H1 (cell line): Measurements from ENCODE around the gene LTA. TPM values are rescaled to one million over a fixed set of nuclear protein-coding genes. Genes with fewer than 3 reads are reported as not detected.

Experiments used
- CEBPB ChIP-seq: IDR thresholded peaks from 2 replicates; pipeline ENCODE4 v1.6.1; 2012; ENCODE audit warnings: low read depth, low read length
- CHD1 ChIP-seq: IDR thresholded peaks from 2 replicates; pipeline ENCODE4 v1.6.1; 2012; ENCODE audit warnings: low read depth, low read length, improper control_type of control experiment
- CHD7 ChIP-seq: fragments of 300-600 bp; sonication (generic); IDR thresholded peaks from 2 replicates; pipeline ENCODE4 v1.7.1; 2012; ENCODE audit warnings: low read length, moderate library complexity, mild to moderate bottlenecking, inconsistent platforms; ENCODE audit not compliant: insufficient replicate concordance
- GABPA ChIP-seq: IDR thresholded peaks from 2 replicates; pipeline ENCODE4 v1.6.1; 2011; ENCODE audit warnings: mild to moderate bottlenecking, low read length, moderate library complexity, borderline replicate concordance; ENCODE audit not compliant: insufficient read depth
- SP1 ChIP-seq: IDR thresholded peaks from 2 replicates; pipeline ENCODE4 v1.6.1; 2011; ENCODE audit warnings: low read depth, low read length
- polyA plus RNA-seq, 7 experiments: library from polyadenylated mRNA; depleted of rRNA in 3 of 7; stranded (reverse) in 5 of 7; unstranded in 2 of 7; fragments of >200 nt in 5 of 7; fragments of 200-250 nt in 2 of 7; gene quantifications; 1 replicate in 5 of 7; 2 replicates in 1 of 7; 4 replicates in 1 of 7; pipeline versions ENCODE4 v1.2.1 to v1.2.3, GENCODE V29; 2011 to 2013; ENCODE audit warnings: missing spikeins in 2 of 7, mixed read lengths in 2 of 7
- total RNA-seq: library from RNA; stranded (reverse); fragmentation: NEBNext Ultra II Directional; extraction: Animal tissue kit (Norgen Biotek cat#: 25700); gene quantifications from 2 replicates; pipeline ENCODE4 v1.2.1, GENCODE V29; 2021
- TF ChIP-seq, protein P1 (sequence below): IDR thresholded peaks from 2 replicates; pipeline ENCODE4 v1.6.1; 2011; ENCODE audit warnings: low read depth, mild to moderate bottlenecking, low read length; ENCODE audit not compliant: insufficient read depth
- TF ChIP-seq, protein P2 (sequence below): IDR thresholded peaks from 2 replicates; pipeline ENCODE4 v1.6.1; 2012; ENCODE audit warnings: low read length, inconsistent platforms

The LTA gene
- total and polyA plus RNA-seq, 2 of the 8 experiments (the other 6 are each of a cell fraction or from before 2014, with no cell fraction given): not detected

DNA sequence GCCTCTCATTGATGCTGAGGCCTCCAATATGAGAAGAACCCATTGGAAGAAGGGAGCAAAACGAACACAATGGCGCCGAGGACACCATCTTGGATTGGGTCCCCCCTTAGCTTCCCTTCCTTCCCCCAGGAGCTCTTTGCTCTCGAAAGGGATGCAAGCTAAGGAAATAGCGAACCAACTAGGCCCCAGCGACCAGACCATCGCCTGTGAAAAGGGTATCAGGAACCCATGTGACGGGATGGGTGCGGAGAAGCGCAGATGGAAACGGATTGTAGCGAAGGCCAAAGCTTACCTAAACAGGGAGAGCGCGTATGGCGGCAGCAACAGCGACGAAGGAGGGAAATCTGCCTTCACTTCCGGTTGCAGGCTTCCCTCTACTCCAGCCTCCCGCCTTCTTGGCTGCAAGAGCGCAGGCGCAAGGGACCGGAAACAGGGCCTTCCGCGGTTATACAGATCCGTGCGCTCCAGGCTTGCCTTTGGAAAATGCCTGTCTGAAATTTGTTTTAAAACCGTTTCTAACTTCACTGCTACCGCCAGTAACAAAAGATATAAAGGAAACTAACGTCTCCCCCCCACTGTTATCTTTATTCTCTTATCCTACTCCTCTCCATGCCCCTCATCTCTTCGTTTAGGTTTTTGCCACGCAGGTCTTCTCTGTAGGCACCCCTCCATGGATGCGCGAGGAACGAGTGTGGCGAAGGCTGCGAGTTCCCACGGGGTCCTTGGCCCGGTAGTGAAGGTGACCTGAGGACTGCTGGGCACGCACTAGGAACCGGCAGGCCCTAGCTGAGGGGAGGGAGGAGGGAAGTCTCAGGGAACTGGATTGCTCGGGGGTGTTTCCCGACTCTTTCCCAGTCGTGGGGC lies 30.2 kb upstream of the LTA start, which contains the start of gene DDX39B (continued):
- TF ChIP-seq CHD7 (no peak), SP1 (peak; percentile 65; the same call in 1 of the 2 replicates), CHD1 (peak; percentile 45; the same call in 1 of the 2 replicates), CEBPB (peak; percentile 21; the same call in 1 of the 2 replicates), GABPA (peak; percentile 88; the same call in 1 of the 2 replicates)
- TF ChIP-seq, protein P1, sequence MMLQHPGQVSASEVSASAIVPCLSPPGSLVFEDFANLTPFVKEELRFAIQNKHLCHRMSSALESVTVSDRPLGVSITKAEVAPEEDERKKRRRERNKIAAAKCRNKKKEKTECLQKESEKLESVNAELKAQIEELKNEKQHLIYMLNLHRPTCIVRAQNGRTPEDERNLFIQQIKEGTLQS: no peak
- TF ChIP-seq, protein P2, sequence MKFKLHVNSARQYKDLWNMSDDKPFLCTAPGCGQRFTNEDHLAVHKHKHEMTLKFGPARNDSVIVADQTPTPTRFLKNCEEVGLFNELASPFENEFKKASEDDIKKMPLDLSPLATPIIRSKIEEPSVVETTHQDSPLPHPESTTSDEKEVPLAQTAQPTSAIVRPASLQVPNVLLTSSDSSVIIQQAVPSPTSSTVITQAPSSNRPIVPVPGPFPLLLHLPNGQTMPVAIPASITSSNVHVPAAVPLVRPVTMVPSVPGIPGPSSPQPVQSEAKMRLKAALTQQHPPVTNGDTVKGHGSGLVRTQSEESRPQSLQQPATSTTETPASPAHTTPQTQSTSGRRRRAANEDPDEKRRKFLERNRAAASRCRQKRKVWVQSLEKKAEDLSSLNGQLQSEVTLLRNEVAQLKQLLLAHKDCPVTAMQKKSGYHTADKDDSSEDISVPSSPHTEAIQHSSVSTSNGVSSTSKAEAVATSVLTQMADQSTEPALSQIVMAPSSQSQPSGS: peak; percentile 75
